H9 (cell line): ENCODE measurements around the gene FNDC1. TPM values are rescaled to one million over a fixed set of nuclear protein-coding genes. Genes with fewer than 3 reads are reported as not detected.

Experiments used
- DNase-seq: peaks from one replicate; pipeline ENCODE4 v3.0.0-alpha.2; 2017
- H2AFZ ChIP-seq: one replicate; pipeline ENCODE4 v1.6.1; 2013; ENCODE audit warnings: mild to moderate bottlenecking, low read length, control low read depth, moderate library complexity
- H2AK5ac ChIP-seq: 2 replicates; pipeline ENCODE4 v1.6.1; 2013; ENCODE audit warnings: low read length, control low read depth, mixed read lengths; ENCODE audit not compliant: insufficient read length
- H2BK120ac ChIP-seq: one replicate; pipeline ENCODE4 v1.6.1; 2013; ENCODE audit warnings: low read depth, mild to moderate bottlenecking, low read length, control low read depth, inconsistent platforms; ENCODE audit not compliant: poor library complexity, severe bottlenecking
- H2BK12ac ChIP-seq: 2 replicates; pipeline ENCODE4 v1.6.1; 2013; ENCODE audit warnings: low read length, control low read depth, mixed read lengths, low read depth; ENCODE audit not compliant: insufficient read length
- H2BK15ac ChIP-seq: 2 replicates; pipeline ENCODE4 v1.6.1; 2013; ENCODE audit warnings: low read depth, low read length, control low read depth
- H2BK20ac ChIP-seq: one replicate; pipeline ENCODE4 v1.6.1; 2013; ENCODE audit warnings: low read depth, mild to moderate bottlenecking, low read length, control low read depth, inconsistent platforms; ENCODE audit not compliant: poor library complexity, severe bottlenecking
- H2BK5ac ChIP-seq: 2 replicates; pipeline ENCODE4 v1.6.1; 2013; ENCODE audit warnings: low read length, control low read depth, mixed read lengths; ENCODE audit not compliant: insufficient read length
- H3K14ac ChIP-seq: 2 replicates; pipeline ENCODE4 v1.6.1; 2013; ENCODE audit warnings: low read length, control low read depth; ENCODE audit not compliant: insufficient read depth
- H3K18ac ChIP-seq: 2 replicates; pipeline ENCODE4 v1.6.1; 2013; ENCODE audit warnings: low read depth, mild to moderate bottlenecking, mixed read lengths, low read length, control low read depth; ENCODE audit not compliant: insufficient read length
- H3K23ac ChIP-seq: 2 replicates; pipeline ENCODE4 v1.6.1; 2013; ENCODE audit warnings: low read length, control low read depth, mixed read lengths, low read depth; ENCODE audit not compliant: insufficient read length
- H3K23me2 ChIP-seq: 2 replicates; pipeline ENCODE4 v1.6.1; 2013; ENCODE audit warnings: low read depth, mild to moderate bottlenecking, mixed read lengths, low read length, control low read depth; ENCODE audit not compliant: insufficient read length, poor library complexity, severe bottlenecking
- H3K27ac ChIP-seq: 2 replicates; pipeline ENCODE4 v1.5.1; 2013; ENCODE audit warnings: low read length, control low read depth, mixed read lengths, low read depth; ENCODE audit not compliant: insufficient read length
- H3K27me3 ChIP-seq: 2 replicates; pipeline ENCODE4 v1.6.1; 2013; ENCODE audit warnings: low read length, control low read depth, inconsistent platforms; ENCODE audit not compliant: insufficient read depth
- H3K4ac ChIP-seq: 2 replicates; pipeline ENCODE4 v1.6.1; 2013; ENCODE audit warnings: low read depth, mild to moderate bottlenecking, control low read depth, inconsistent platforms, low read length, moderate library complexity
- H3K4me1 ChIP-seq: 2 replicates; pipeline ENCODE4 v1.6.1; 2013; ENCODE audit warnings: low read length, control low read depth, inconsistent platforms; ENCODE audit not compliant: insufficient read depth
- H3K4me2 ChIP-seq: 2 replicates; pipeline ENCODE4 v1.6.1; 2013; ENCODE audit warnings: low read length, control low read depth, mixed read lengths; ENCODE audit not compliant: insufficient read length, insufficient read depth
- H3K56ac ChIP-seq: 2 replicates; pipeline ENCODE4 v1.6.1; 2013; ENCODE audit warnings: low read depth, mild to moderate bottlenecking, mixed read lengths, low read length, control low read depth; ENCODE audit not compliant: insufficient read length
- H3K79me1 ChIP-seq: 2 replicates; pipeline ENCODE4 v1.6.1; 2013; ENCODE audit warnings: low read depth, mild to moderate bottlenecking, moderate library complexity, low read length, control low read depth, inconsistent platforms; ENCODE audit not compliant: insufficient read depth, poor library complexity, severe bottlenecking
- H3K79me2 ChIP-seq: 2 replicates; pipeline ENCODE4 v1.6.1; 2013; ENCODE audit warnings: low read length, control low read depth, inconsistent platforms; ENCODE audit not compliant: insufficient read depth
- H3K9ac ChIP-seq: 2 replicates; pipeline ENCODE4 v1.6.1; 2013; ENCODE audit warnings: low read length, control low read depth, mixed read lengths; ENCODE audit not compliant: insufficient read length; ENCODE audit errors: extremely low read depth
- H3K9me3 ChIP-seq: one replicate; pipeline ENCODE4 v1.6.1; 2013; ENCODE audit warnings: low read depth, low read length, inconsistent platforms; ENCODE audit not compliant: control insufficient read depth
- H3T11ph ChIP-seq: one replicate; pipeline ENCODE4 v1.6.1; 2013; ENCODE audit warnings: mild to moderate bottlenecking, low read length, control low read depth, inconsistent platforms
- H4K20me1 ChIP-seq: one replicate; pipeline ENCODE4 v1.6.1; 2013; ENCODE audit not compliant: control insufficient read depth, insufficient read length, insufficient read depth
- H4K5ac ChIP-seq: 2 replicates; pipeline ENCODE4 v1.6.1; 2013; ENCODE audit warnings: low read depth, mild to moderate bottlenecking, mixed read lengths, low read length, control low read depth; ENCODE audit not compliant: insufficient read length
- H4K8ac ChIP-seq: replicated peaks from 2 replicates; pipeline ENCODE4 v1.6.1; 2013; ENCODE audit warnings: low read length, control low read depth, mixed read lengths, low read depth; ENCODE audit not compliant: insufficient read length
- H4K91ac ChIP-seq: 2 replicates; pipeline ENCODE4 v1.6.1; 2013; ENCODE audit warnings: low read depth, mild to moderate bottlenecking, moderate library complexity, mixed read lengths, low read length, control low read depth; ENCODE audit not compliant: insufficient read length
- H3K27ac Mint-ChIP-seq, 3 experiments: 2 replicates in 2 of 3; 3 replicates in 1 of 3; pipeline ENCODE4 v1.8.0; 2020 to 2021; ENCODE audit warnings: mixed read lengths in 3 of 3, mild to moderate bottlenecking in 1 of 3, moderate library complexity in 1 of 3
- H3K27me3 Mint-ChIP-seq: 2 replicates; pipeline ENCODE4 v1.8.0; 2021; ENCODE audit warnings: low read depth, mild to moderate bottlenecking, moderate library complexity, mixed read lengths
- H3K36me3 Mint-ChIP-seq, 3 experiments: 2 replicates in 2 of 3; 3 replicates in 1 of 3; pipeline ENCODE4 v1.8.0; 2020 to 2021; ENCODE audit warnings: low read depth in 3 of 3, mixed read lengths in 3 of 3; ENCODE audit not compliant: insufficient read depth in 1 of 3
- H3K4me1 Mint-ChIP-seq, 2 experiments: 2 replicates each; pipeline ENCODE4 v1.8.0; 2020; ENCODE audit warnings: mixed read lengths in 2 of 2
- H3K4me3 Mint-ChIP-seq, 2 experiments: 2 replicates in 1 of 2; 3 replicates in 1 of 2; pipeline ENCODE4 v1.8.0; 2020 to 2021; ENCODE audit warnings: mild to moderate bottlenecking in 2 of 2, mixed read lengths in 2 of 2, moderate library complexity in 1 of 2
- H3K9me3 Mint-ChIP-seq, 2 experiments: 2 replicates in 1 of 2; 3 replicates in 1 of 2; pipeline ENCODE4 v1.8.0; 2020; ENCODE audit warnings: mild to moderate bottlenecking in 2 of 2, mixed read lengths in 2 of 2, moderate library complexity in 1 of 2
- WGBS: extraction: QIAGEN DNeasy Blood & Tissue Kit; methylation state at CpG from one replicate; pipeline ENCODE4 v1.1.7; 2013; ENCODE audit warnings: missing lambda C conversion rate, low lambda C conversion rate, mixed read lengths; ENCODE audit not compliant: insufficient read length; ENCODE audit errors: extremely low coverage; 5-methylcytosine and 5-hydroxymethylcytosine counted together
- total RNA-seq: library from RNA; stranded (reverse); gene quantifications from 2 replicates; pipeline ENCODE4 v1.2.1, GENCODE V29; 2021
- TF ChIP-seq, protein P1 (sequence below): fragments of 200-600 bp; sonication (generic); conservative IDR thresholded peaks from 3 replicates; pipeline ENCODE4 v1.8.0; 2021; ENCODE audit warnings: antibody characterized with exemption, mild to moderate bottlenecking

Gene FNDC1
- total RNA-seq, 1 experiment from 2014 or later, result 0.24 TPM

DNA sequence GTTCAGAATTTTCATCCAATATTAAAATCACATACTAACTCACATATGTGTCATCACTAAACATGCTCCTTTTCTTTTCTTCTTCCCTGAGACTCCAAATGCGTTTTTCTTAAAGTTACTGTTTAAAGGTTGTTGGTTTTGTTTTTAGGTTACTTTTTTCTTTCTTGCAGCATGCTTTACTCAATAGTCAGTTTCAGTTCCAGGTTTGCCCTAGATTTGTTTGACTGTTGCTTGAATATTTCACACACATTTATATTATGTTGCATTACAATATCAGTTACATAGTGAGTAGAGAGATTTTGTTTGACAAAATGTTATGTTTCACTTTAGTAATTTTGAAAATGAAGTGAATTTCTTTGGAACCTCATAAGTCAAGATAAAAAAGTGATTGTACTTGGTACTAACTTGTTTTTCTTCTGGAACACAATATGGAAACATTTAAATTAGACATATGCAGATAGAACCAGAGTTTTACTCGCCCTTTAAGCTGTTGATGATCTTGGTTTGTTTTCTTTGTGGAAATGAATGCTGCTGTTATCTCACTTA is 27.3 kb downstream of the FNDC1 start:
- Mint-ChIP-seq H3K36me3 (no peaks in the 10 kb centered on the region), H3K4me1 (no peaks in the 10 kb centered on the region), H3K27me3 (peaks cover 10% of the 10 kb centered on the region), H3K27ac (no peak overlapping the region), H3K4me3 (no peak overlapping the region), H3K9me3 (peaks cover 0 to 4% of the 10 kb centered on the region in 2 experiments; a peak in 1 of 5 replicates)
- Histone ChIP-seq H3K56ac (no peak overlapping the region), H3K9ac (no peak overlapping the region), H3K4me1 (no peaks in the 10 kb centered on the region), H2BK120ac (no peak overlapping the region), H2BK15ac (no peak overlapping the region), H2BK20ac (no peak overlapping the region), H2AK5ac (no peak overlapping the region), H3K79me1 (no peaks in the 10 kb centered on the region), H3K23me2 (no peaks in the 10 kb centered on the region), H4K20me1 (no peaks in the 10 kb centered on the region), H3K27me3 (no peaks in the 10 kb centered on the region), H4K91ac (no peak overlapping the region), H3K14ac (no peak overlapping the region), H3K4me2 (no peak overlapping the region), H3K18ac (no peak overlapping the region), H3T11ph (no peak overlapping the region), H2AFZ (no peak overlapping the region), H2BK12ac (no peak overlapping the region), H3K23ac (no peak overlapping the region), H3K9me3 (no peaks in the 10 kb centered on the region), H3K4ac (no peak overlapping the region), H3K27ac (no peak overlapping the region), H4K8ac (no peak overlapping the region), H4K5ac (no peak overlapping the region), H2BK5ac (no peak overlapping the region), H3K79me2 (no peaks in the 10 kb centered on the region)
- TF ChIP-seq, protein P1, sequence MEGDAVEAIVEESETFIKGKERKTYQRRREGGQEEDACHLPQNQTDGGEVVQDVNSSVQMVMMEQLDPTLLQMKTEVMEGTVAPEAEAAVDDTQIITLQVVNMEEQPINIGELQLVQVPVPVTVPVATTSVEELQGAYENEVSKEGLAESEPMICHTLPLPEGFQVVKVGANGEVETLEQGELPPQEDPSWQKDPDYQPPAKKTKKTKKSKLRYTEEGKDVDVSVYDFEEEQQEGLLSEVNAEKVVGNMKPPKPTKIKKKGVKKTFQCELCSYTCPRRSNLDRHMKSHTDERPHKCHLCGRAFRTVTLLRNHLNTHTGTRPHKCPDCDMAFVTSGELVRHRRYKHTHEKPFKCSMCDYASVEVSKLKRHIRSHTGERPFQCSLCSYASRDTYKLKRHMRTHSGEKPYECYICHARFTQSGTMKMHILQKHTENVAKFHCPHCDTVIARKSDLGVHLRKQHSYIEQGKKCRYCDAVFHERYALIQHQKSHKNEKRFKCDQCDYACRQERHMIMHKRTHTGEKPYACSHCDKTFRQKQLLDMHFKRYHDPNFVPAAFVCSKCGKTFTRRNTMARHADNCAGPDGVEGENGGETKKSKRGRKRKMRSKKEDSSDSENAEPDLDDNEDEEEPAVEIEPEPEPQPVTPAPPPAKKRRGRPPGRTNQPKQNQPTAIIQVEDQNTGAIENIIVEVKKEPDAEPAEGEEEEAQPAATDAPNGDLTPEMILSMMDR, result no peak
- DNase-seq, result no peak
- WGBS, result no CpG with 5 or more reads among the region's 2 CpGs
